GM12878 (cell line): ENCODE measurements around the gene DBNDD2. TPM values are rescaled to one million over a fixed set of nuclear protein-coding genes. Genes with fewer than 3 reads are reported as not detected.

Experiments used
- ATAC-seq: fragments of 200-7000 bp; cut with Tn5 transposase; 3 replicates; pipeline ENCODE4 v1.9.1; 2020; ENCODE audit warnings: mild to moderate bottlenecking, moderate library complexity
- BruUV-seq: library from RNA; stranded (reverse); fragments of 400-500 nt; replicated peaks from 2 replicates; lab custom pipeline; 2021; lab: Mats Ljungman, UMichigan
- CTCF ChIA-PET: fragments of 300-600 bp; sonication (Branson Sonifier 250); formaldehyde crosslinking; extraction: SDS; loops from one replicate; lab custom pipeline; 2021; ENCODE audit warnings: inconsistent platforms; lab: Yijun Ruan, JAX
- POLR2A ChIA-PET: fragments of 350-600 bp; formaldehyde crosslinking; extraction: SDS; loops from one replicate; lab custom pipeline; 2021; ENCODE audit warnings: inconsistent platforms; lab: Charles Lee
- RAD21 ChIA-PET: fragments of 300-600 bp; sonication (Branson Sonifier 250); formaldehyde crosslinking; loops from one replicate; lab custom pipeline; 2023; ENCODE audit warnings: antibody characterized with exemption; ENCODE audit not compliant: unreplicated experiment; lab: Charles Lee
- SMC1A ChIA-PET: fragments of 300-600 bp; sonication (Branson Sonifier 250); formaldehyde crosslinking; loops from one replicate; lab custom pipeline; 2023; ENCODE audit not compliant: unreplicated experiment, uncharacterized antibody; lab: Charles Lee
- DNase-seq: peaks from one replicate; pipeline ENCODE4 v3.0.0-alpha.2; 2011; ENCODE audit warnings: low read depth, low spot score
- FAIRE-seq: peaks from 3 replicates; lab custom pipeline; 2011; peaks lifted over from hg19 to GRCh38; lab: Jason Lieb, UNC
- H2AFZ ChIP-seq: 2 replicates; pipeline ENCODE4 v1.6.0; 2011; ENCODE audit warnings: low read depth, low read length, control low read depth; ENCODE audit not compliant: control insufficient read depth
- H3K27ac ChIP-seq: 2 replicates; pipeline ENCODE4 v1.5.1; 2011; ENCODE audit warnings: control low read depth; ENCODE audit not compliant: control insufficient read depth, insufficient read depth
- H3K27me3 ChIP-seq, 2 experiments: replicated peaks in 1 of 2; 2 replicates each; pipeline versions ENCODE4 v1.6.0 to v1.6.1; 2011; ENCODE audit warnings: low read length in 1 of 2; ENCODE audit not compliant: control insufficient read depth in 2 of 2, insufficient read depth in 2 of 2
- H3K36me3 ChIP-seq, 2 experiments: 2 replicates each; pipeline ENCODE4 v1.5.1; 2011; ENCODE audit warnings: low read length in 1 of 2; ENCODE audit not compliant: control insufficient read depth in 2 of 2, insufficient read depth in 2 of 2
- H3K4me1 ChIP-seq: 2 replicates; pipeline ENCODE4 v1.6.1; 2011; ENCODE audit warnings: mild to moderate bottlenecking, low read length, moderate library complexity, mixed read lengths; ENCODE audit not compliant: control insufficient read depth, insufficient read depth
- H3K4me2 ChIP-seq: 2 replicates; pipeline ENCODE4 v1.6.0; 2011; ENCODE audit warnings: control low read depth; ENCODE audit not compliant: control insufficient read depth, insufficient read depth
- H3K4me3 ChIP-seq: fragments of 200-600 bp; sonication (generic); 2 replicates; pipeline ENCODE4 v1.5.1; 2016
- H3K79me2 ChIP-seq: 2 replicates; pipeline ENCODE4 v1.6.0; 2011; ENCODE audit warnings: low read length; ENCODE audit not compliant: control insufficient read depth, insufficient read depth
- H3K9ac ChIP-seq: 2 replicates; pipeline ENCODE4 v1.8.0; 2011; ENCODE audit warnings: low read length, control low read depth, mixed read lengths; ENCODE audit not compliant: control insufficient read depth, insufficient read depth
- H3K9me3 ChIP-seq: replicated peaks from 3 replicates; pipeline ENCODE4 v1.5.1; 2011; ENCODE audit warnings: mild to moderate bottlenecking, low read length; ENCODE audit not compliant: control insufficient read depth, insufficient read depth
- H4K20me1 ChIP-seq: 2 replicates; pipeline ENCODE4 v1.6.0; 2011; ENCODE audit not compliant: control insufficient read depth, insufficient read depth
- CBFB ChIP-seq: IDR thresholded peaks from 2 replicates; pipeline ENCODE4 v1.6.1; 2016; ENCODE audit warnings: antibody characterized with exemption, low read depth
- DPF2 ChIP-seq: fragments of 450-650 bp; IDR thresholded peaks from 2 replicates; pipeline ENCODE4 v1.6.1; 2017; ENCODE audit warnings: mild to moderate bottlenecking
- MTA2 ChIP-seq: fragments of 450-650 bp; IDR thresholded peaks from 2 replicates; pipeline ENCODE4 v1.6.1; 2016; ENCODE audit warnings: low read depth, mild to moderate bottlenecking, moderate library complexity
- MXI1 ChIP-seq: fragments of 150-350 bp; IDR thresholded peaks from 2 replicates; pipeline ENCODE4 v1.6.1; 2011; ENCODE audit warnings: low read depth, mild to moderate bottlenecking, inconsistent platforms, low read length, improper control_type of control experiment
- RCOR1 ChIP-seq: conservative IDR thresholded peaks from 2 replicates; pipeline ENCODE4 v1.6.1; 2012; ENCODE audit warnings: low read depth, low read length, improper control_type of control experiment
- ZNF622 ChIP-seq: fragments of 450-650 bp; IDR thresholded peaks from 2 replicates; pipeline ENCODE4 v1.6.1; 2017; ENCODE audit warnings: mild to moderate bottlenecking, inconsistent platforms
- WGBS: methylation state at CpG from one replicate; pipeline ENCODE4 v1.1.6; 2016; ENCODE audit warnings: low lambda C conversion rate; ENCODE audit not compliant: insufficient replicate concordance, insufficient coverage; ENCODE audit errors: missing lambda C conversion rate; 5-methylcytosine and 5-hydroxymethylcytosine counted together
- in situ Hi-C: fragments of 300-500 bp; cut with MboI; formaldehyde crosslinking; loops from 9 replicates; pipeline ENCODE4 v1.14.3; 2018; ENCODE audit warnings: mixed read lengths
- intact Hi-C: fragments of 100-400 bp; cut with micrococcal nuclease; formaldehyde crosslinking; loops from one replicate; pipeline ENCODE4 v1.14.2; 2022; ENCODE audit not compliant: unreplicated experiment
- polyA plus RNA-seq, 11 experiments: library from polyadenylated mRNA; depleted of rRNA in 4 of 11; unstranded in 6 of 11; stranded (reverse) in 5 of 11; fragments of >200 nt; fragmentation: Nextera tagmentation in 4 of 11; fragmentation: Illumina TruSeq in 1 of 11; extraction: Ambion mirVana in 4 of 11; extraction: Trizol in 1 of 11; gene quantifications; 1 replicate in 1 of 11; 2 replicates in 10 of 11; pipeline versions ENCODE4 v1.2.1 to v1.2.3, GENCODE V29; 2011 to 2016; ENCODE audit warnings: inconsistent platforms in 2 of 11, missing spikeins in 2 of 11, low read depth in 1 of 11
- total RNA-seq, 4 experiments: library from RNA; depleted of rRNA in 3 of 4; stranded (reverse); fragments of >200 nt in 3 of 4; fragmentation: Illumina TruSeq in 1 of 4; extraction: Trizol in 1 of 4; gene quantifications; 2 replicates each; pipeline versions ENCODE4 v1.2.1 to v1.2.3, GENCODE V29; 2013 to 2021
- TF ChIP-seq, protein P1 (sequence below): fragments of 450-650 bp; formaldehyde crosslinking; IDR thresholded peaks from 2 replicates; pipeline ENCODE4 v1.5.0; 2022; ENCODE audit warnings: mild to moderate bottlenecking, missing genetic modification characterization

The DBNDD2 gene
- total and polyA plus RNA-seq, 10 of the 15 experiments (the other 5 are each of a cell fraction or from before 2014, with no cell fraction given), result 0.17 to 5.7 (median 0.49) TPM; not detected in 1

DNA sequence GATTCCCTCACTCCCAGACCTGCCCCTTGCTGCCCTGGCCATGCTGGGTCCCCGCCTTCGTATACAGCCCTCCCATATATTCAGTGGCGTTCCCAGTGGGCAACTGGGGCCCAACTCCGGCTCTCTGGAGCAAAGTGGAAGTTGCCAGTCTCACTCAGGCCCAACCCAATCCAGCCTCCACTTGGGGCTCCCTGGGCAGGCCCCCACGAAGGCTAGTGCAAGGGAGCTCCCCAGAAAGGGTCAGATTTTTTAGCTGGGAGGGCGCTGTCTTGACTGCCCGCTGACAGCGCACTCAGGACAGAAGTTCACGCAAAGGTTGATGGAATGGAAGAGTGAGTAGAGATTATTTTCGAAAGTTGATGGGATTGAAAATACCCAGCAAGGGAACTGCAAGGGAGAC lies 35.8 kb upstream of the DBNDD2 start:
- intact Hi-C loops, result no loop called here
- TF ChIP-seq CBFB (no peak), MTA2 (no peak), DPF2 (no peak), MXI1 (no peak), RCOR1 (no peak), ZNF622 (no peak)
- TF ChIP-seq, protein P1, sequence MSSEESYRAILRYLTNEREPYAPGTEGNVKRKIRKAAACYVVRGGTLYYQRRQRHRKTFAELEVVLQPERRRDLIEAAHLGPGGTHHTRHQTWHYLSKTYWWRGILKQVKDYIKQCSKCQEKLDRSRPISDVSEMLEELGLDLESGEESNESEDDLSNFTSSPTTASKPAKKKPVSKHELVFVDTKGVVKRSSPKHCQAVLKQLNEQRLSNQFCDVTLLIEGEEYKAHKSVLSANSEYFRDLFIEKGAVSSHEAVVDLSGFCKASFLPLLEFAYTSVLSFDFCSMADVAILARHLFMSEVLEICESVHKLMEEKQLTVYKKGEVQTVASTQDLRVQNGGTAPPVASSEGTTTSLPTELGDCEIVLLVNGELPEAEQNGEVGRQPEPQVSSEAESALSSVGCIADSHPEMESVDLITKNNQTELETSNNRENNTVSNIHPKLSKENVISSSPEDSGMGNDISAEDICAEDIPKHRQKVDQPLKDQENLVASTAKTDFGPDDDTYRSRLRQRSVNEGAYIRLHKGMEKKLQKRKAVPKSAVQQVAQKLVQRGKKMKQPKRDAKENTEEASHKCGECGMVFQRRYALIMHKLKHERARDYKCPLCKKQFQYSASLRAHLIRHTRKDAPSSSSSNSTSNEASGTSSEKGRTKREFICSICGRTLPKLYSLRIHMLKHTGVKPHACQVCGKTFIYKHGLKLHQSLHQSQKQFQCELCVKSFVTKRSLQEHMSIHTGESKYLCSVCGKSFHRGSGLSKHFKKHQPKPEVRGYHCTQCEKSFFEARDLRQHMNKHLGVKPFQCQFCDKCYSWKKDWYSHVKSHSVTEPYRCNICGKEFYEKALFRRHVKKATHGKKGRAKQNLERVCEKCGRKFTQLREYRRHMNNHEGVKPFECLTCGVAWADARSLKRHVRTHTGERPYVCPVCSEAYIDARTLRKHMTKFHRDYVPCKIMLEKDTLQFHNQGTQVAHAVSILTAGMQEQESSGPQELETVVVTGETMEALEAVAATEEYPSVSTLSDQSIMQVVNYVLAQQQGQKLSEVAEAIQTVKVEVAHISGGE (CRISPR knock-in tag), result no peak
- Histone ChIP-seq H3K4me1 (peaks cover 27% of the 10 kb centered on the region), H3K79me2 (no peaks in the 10 kb centered on the region), H3K9ac (no peak overlapping the region), H3K27me3 (no peaks in the 10 kb centered on the region), H3K4me3 (no peak overlapping the region), H3K9me3 (no peaks in the 10 kb centered on the region), H2AFZ (no peak overlapping the region), H3K36me3 (peaks cover 0 to 1% of the 10 kb centered on the region in 2 experiments; a peak in 1 of 4 replicates), H3K27ac (no peak overlapping the region), H4K20me1 (no peaks in the 10 kb centered on the region), H3K4me2 (no peak overlapping the region)
- ATAC-seq (no peak), FAIRE-seq (no peak), DNase-seq (no peak)
- WGBS, result 88% methylated on average over 10 of the region's 10 CpGs
- in situ Hi-C loops, result loop anchor here (5.0 kb wide), 1 partner anchor 65 kb away; no protein-coding TSS in a partner anchor
- ChIA-PET SMC1A (interaction anchor here (1.0 to 19.8 kb wide), 7 partner anchors 9 to 399 kb away, joined by 4 to 440 read pairs (median 7); partner anchors contain the start of gene SYS1), POLR2A (interaction anchor here (0.9 kb wide), 1 partner anchor 64 kb away, joined by 4 read pairs; no protein-coding TSS in a partner anchor), CTCF (interaction anchor here (1.4 to 19.4 kb wide), 6 partner anchors 10 to 399 kb away, joined by 6 to 685 read pairs (median 70); partner anchors contain the start of genes PIGT and SYS1), RAD21 (interaction anchor here (1.2 to 17.6 kb wide), 3 partner anchors 10 to 65 kb away, joined by 5 to 394 read pairs (median 6); partner anchors contain the start of gene SYS1)
- no TSS peak for BruUV-seq
